Measurements from ENCODE around the gene KIF26B. TPM values are rescaled to one million over a fixed set of nuclear protein-coding genes. Genes with fewer than 3 reads are reported as not detected.

KIF26B gene
- total and polyA plus RNA-seq, 2 of the 4 experiments (the other 2 are of a cell fraction) = 0.53 to 0.54 TPM

- H3K4me3 ChIP-seq (ENCODE audit: insufficient read depth, low read depth, low read length) = no peak overlapping the region
- no peak overlapping the region for H3K9ac ChIP-seq (ENCODE audit: low read depth, low read length)
- no peaks in the 10 kb centered on the region for H4K20me1 ChIP-seq (ENCODE audit: insufficient read depth, low read length)
- no peak overlapping the region for H3K4me2 ChIP-seq (ENCODE audit: low read depth, low read length)
- H3K9me1 ChIP-seq (ENCODE audit: insufficient read depth, low read length) = no peaks in the 10 kb centered on the region
- no peak for ATAC-seq (ENCODE audit: low read depth)
- no peak overlapping the region for H2BK5ac ChIP-seq (ENCODE audit: low read depth, low read length, poor library complexity, severe bottlenecking)
- H2AK9ac ChIP-seq (replicated peaks; ENCODE audit: low read depth, low read length, poor library complexity) = no peak overlapping the region
- H2BK120ac ChIP-seq (ENCODE audit: low read depth, low read length) = no peak overlapping the region
- in situ Hi-C loops (cut with MboI; ENCODE audit: low sequenced_read_pairs) = no loop called here
- no TSS peak for BruUV-seq (replicated peaks)
- DNase-seq = no peak
- H3K79me1 ChIP-seq (ENCODE audit: low read depth in 1 of 2, low read length in 2 of 2) = no peaks in the 10 kb centered on the region
- no peak overlapping the region for H3K14ac ChIP-seq (replicated peaks; ENCODE audit: low read depth, low read length)
- H4K91ac ChIP-seq (ENCODE audit: insufficient read depth, low read depth, low read length) = no peak overlapping the region
- peaks cover 4% of the 10 kb centered on the region for H3K9me3 ChIP-seq (ENCODE audit: control insufficient read depth, insufficient read depth, low read length)
- POLR2A ChIA-PET (ENCODE audit: unreplicated experiment) = no interaction called here
- 80% methylated on average over 1 of the region's 7 CpGs; no CpG with 5 or more reads in 1 of the 2 experiments for WGBS, 2 experiments (ENCODE audit: extremely low coverage in 2 of 2, insufficient read length in 1 of 2)
- no peak overlapping the region for H3K56ac ChIP-seq (ENCODE audit: extremely low read depth, insufficient read depth, low read length)
- no peak overlapping the region for H3K27ac ChIP-seq (ENCODE audit: insufficient read depth, low read length)
- H3K36me3 ChIP-seq (ENCODE audit: control insufficient read depth, insufficient read depth, low read length) = 0 out of 2 replicates have a peak, but pooled peaks cover 1% of the 10 kb centered on the region
- H4K5ac ChIP-seq (ENCODE audit: low read depth, low read length) = no peak overlapping the region
- dilution Hi-C loops (cut with HindIII; ENCODE audit: low sequenced_read_pairs, unreplicated experiment) = no loop called here
- H3K18ac ChIP-seq (ENCODE audit: low read depth, low read length) = no peak overlapping the region
- TF ChIP-seq, protein P1, sequence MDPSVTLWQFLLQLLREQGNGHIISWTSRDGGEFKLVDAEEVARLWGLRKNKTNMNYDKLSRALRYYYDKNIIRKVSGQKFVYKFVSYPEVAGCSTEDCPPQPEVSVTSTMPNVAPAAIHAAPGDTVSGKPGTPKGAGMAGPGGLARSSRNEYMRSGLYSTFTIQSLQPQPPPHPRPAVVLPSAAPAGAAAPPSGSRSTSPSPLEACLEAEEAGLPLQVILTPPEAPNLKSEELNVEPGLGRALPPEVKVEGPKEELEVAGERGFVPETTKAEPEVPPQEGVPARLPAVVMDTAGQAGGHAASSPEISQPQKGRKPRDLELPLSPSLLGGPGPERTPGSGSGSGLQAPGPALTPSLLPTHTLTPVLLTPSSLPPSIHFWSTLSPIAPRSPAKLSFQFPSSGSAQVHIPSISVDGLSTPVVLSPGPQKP (IDR thresholded peaks at IDR 0.05; ENCODE audit: borderline replicate concordance, low read depth, low read length) = no peak
- TF ChIP-seq CEBPB (IDR thresholded peaks at IDR 0.05; ENCODE audit: low read depth, low read length) (no peak), MAZ (IDR thresholded peaks at IDR 0.05; ENCODE audit: borderline replicate concordance, low read depth, low read length) (no peak), FOS (IDR thresholded peaks at IDR 0.05; ENCODE audit: low read depth, low read length) (no peak), MAFK (IDR thresholded peaks at IDR 0.05; ENCODE audit: low read depth, low read length) (no peak), CTCF (conservative IDR thresholded peaks at IDR 0.05; ENCODE audit: low read depth, low read length) (no peak), NFE2L2 (IDR thresholded peaks at IDR 0.05; ENCODE audit: low read depth, low read length) (no peak), RCOR1 (IDR thresholded peaks at IDR 0.05; ENCODE audit: insufficient replicate concordance, low read length) (no peak), CHD1 (IDR thresholded peaks at IDR 0.05; ENCODE audit: low read depth, low read length) (no peak), BHLHE40 (IDR thresholded peaks at IDR 0.05; ENCODE audit: low read depth, low read length) (no peak), POLR2A (IDR thresholded peaks at IDR 0.05; ENCODE audit: low read depth, low read length) (no peak), MXI1 (IDR thresholded peaks at IDR 0.05; ENCODE audit: borderline replicate concordance, low read depth, low read length) (no peak), RAD21 (IDR thresholded peaks at IDR 0.05; ENCODE audit: low read length) (no peak), USF2 (IDR thresholded peaks at IDR 0.05; ENCODE audit: low read depth, low read length) (no peak), SMC3 (IDR thresholded peaks at IDR 0.05; ENCODE audit: low read depth, low read length) (no peak), RFX5 (IDR thresholded peaks at IDR 0.05; ENCODE audit: low read depth, low read length) (no peak)
- H3K23ac ChIP-seq (ENCODE audit: low read depth, low read length) = no peak overlapping the region
- H2BK15ac ChIP-seq (ENCODE audit: low read depth, low read length) = no peak overlapping the region
- H3K4me1 ChIP-seq (ENCODE audit: control insufficient read depth, insufficient read depth, low read length) = no peaks in the 10 kb centered on the region
- H3K4ac ChIP-seq (ENCODE audit: low read depth, low read length) = no peak overlapping the region
- H2BK20ac ChIP-seq (ENCODE audit: low read depth, low read length) = no peak overlapping the region
- CTCF ChIA-PET = no interaction called here
- no peak overlapping the region for H2AK5ac ChIP-seq (ENCODE audit: low read depth, low read length)
- no peak overlapping the region for H2AFZ ChIP-seq (replicated peaks; ENCODE audit: low read length, poor library complexity)
- no peak overlapping the region for H4K8ac ChIP-seq (ENCODE audit: low read depth in 2 of 2, low read length in 2 of 2)
- no peaks in the 10 kb centered on the region for H3K27me3 ChIP-seq (ENCODE audit: control insufficient read depth, insufficient read depth, low read length)
- intact Hi-C loops (cut with micrococcal nuclease) = no loop called here
Observed at GRCh38 chr1:245528258-245528635, 373.5 kb downstream of the KIF26B start.

All from IMR-90 (cell line).